Activated CD4-positive, alpha-beta T cell treated with anti-CD3 and anti-CD28 coated beads, Interleukin-2, Interleukin-6, amounts not matched to agents 100 ng/mL and 50 ng/mL, durations not matched to agents 16 hours and 8 hours (primary cell): Measurements from ENCODE around the gene ENOX2.
A peak's percentile ranks its signal among the peaks of the same experiment; 100 is the strongest.

Source experiments
- DNase-seq: peaks from one replicate; pipeline ENCODE4 v3.0.0-alpha.2; 2020

The ENOX2 gene

GRCh38 chrX:130607431-130607830, 295.6 kb downstream of the ENOX2 start:
- DNase-seq, result no peak

- DNase-seq, result no peak
Observed at GRCh38 chrX:130606425-130606824, 296.6 kb downstream of the ENOX2 start.

GRCh38 chrX:130604882-130605281, 298.1 kb downstream of the ENOX2 start:
- DNase-seq, result no peak

GRCh38 chrX:130594453-130594916, 308.5 kb downstream of the ENOX2 start:
- no peak for DNase-seq

GRCh38 chrX:130593911-130594310, 309.1 kb downstream of the ENOX2 start:
- DNase-seq, result no peak

GRCh38 chrX:130592204-130592603, 310.8 kb downstream of the ENOX2 start:
- no peak for DNase-seq

GRCh38 chrX:130578906-130579305, 324.1 kb downstream of the ENOX2 start:
- no peak for DNase-seq

GRCh38 chrX:130577431-130577830, 325.6 kb downstream of the ENOX2 start:
- no peak for DNase-seq

GRCh38 chrX:130575831-130576389, 327.1 kb downstream of the ENOX2 start:
- DNase-seq, result peak; percentile 51
